H1 (cell line): Measurements from ENCODE around the gene CMKLR1. TPM values are rescaled to one million over a fixed set of nuclear protein-coding genes. Genes with fewer than 3 reads are reported as not detected.

Experiments used
- CREB1 ChIP-seq: IDR thresholded peaks from 2 replicates; pipeline ENCODE4 v1.6.1; 2012; ENCODE audit warnings: inconsistent platforms
- SUZ12 ChIP-seq: fragments of 200-600 bp; sonication (generic); IDR thresholded peaks from 2 replicates; pipeline ENCODE4 v1.6.1; 2012; ENCODE audit warnings: mild to moderate bottlenecking, inconsistent platforms, low read length, moderate library complexity, mixed read lengths
- polyA plus RNA-seq, 7 experiments: library from polyadenylated mRNA; depleted of rRNA in 3 of 7; stranded (reverse) in 5 of 7; unstranded in 2 of 7; fragments of >200 nt in 5 of 7; fragments of 200-250 nt in 2 of 7; gene quantifications; 1 replicate in 5 of 7; 2 replicates in 1 of 7; 4 replicates in 1 of 7; pipeline versions ENCODE4 v1.2.1 to v1.2.3, GENCODE V29; 2011 to 2013; ENCODE audit warnings: missing spikeins in 2 of 7, mixed read lengths in 2 of 7
- total RNA-seq: library from RNA; stranded (reverse); fragmentation: NEBNext Ultra II Directional; extraction: Animal tissue kit (Norgen Biotek cat#: 25700); gene quantifications from 2 replicates; pipeline ENCODE4 v1.2.1, GENCODE V29; 2021

The CMKLR1 gene
- total and polyA plus RNA-seq, 2 of the 8 experiments (the other 6 are each of a cell fraction or from before 2014, with no cell fraction given) = 2.1 to 2.8 TPM

GRCh38 chr12:108307006-108307405 is 32.1 kb downstream of the CMKLR1 start (continued):
- TF ChIP-seq SUZ12 = no peak
- TF ChIP-seq CREB1 = no peak
